GM21526 (cell line): ENCODE measurements around the gene PSMD11.
"Not testable (repeated sequence)": the region's sequence is repeated elsewhere in the genome, so short reads cannot be mapped to it uniquely, and the experiment has no call there.

Source experiments
- ATAC-seq: cut with Tn5 transposase; IDR thresholded peaks from one replicate; pipeline ENCODE4 v1.9.1; 2021; ENCODE audit warnings: moderate library complexity; ENCODE audit not compliant: unreplicated experiment, low FRiP score

Gene PSMD11

DNA sequence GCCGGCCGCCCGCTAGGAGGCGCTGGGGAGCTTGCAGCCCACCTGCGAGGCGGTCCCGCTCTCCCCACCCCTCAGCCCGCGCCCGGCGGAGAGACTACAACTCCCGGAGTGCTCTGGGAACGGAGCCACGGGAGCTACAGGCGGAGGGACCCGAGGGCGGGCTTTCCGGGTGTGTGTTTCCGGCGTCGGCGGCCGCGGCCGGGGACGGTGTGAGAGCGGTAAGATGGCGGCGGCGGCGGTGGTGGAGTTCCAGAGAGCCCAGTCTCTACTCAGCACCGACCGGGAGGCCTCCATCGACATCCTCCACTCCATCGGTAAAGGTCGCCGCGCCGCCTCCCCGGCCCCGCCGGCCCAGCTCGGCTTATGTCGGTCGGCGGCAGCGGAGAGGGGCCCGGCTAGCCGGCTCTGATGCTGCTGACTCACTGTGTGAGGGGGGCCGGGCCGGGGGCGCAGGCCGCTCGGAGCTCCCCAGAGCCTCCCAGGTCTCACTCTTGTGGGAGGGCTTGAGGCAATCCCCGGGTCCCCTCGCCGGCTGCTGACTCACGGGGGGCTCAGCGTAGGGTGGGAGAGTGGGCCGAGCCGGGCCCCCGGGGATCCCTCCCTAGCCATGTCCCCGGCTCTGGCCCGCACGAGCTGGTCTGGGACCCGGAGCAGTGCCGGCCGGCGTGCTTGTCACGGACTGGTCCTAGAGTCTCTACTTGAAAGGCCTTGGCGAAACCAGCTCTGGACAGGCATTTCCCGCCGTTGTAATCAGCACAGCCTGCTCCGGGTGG is at the start of gene PSMD11:
PSMD11 (plus strand) TSS at position 210 of the 773 bp plus-strand sequence; CDS start at position 224, 14 bp downstream.
- peak; percentile 86 for ATAC-seq

DNA sequence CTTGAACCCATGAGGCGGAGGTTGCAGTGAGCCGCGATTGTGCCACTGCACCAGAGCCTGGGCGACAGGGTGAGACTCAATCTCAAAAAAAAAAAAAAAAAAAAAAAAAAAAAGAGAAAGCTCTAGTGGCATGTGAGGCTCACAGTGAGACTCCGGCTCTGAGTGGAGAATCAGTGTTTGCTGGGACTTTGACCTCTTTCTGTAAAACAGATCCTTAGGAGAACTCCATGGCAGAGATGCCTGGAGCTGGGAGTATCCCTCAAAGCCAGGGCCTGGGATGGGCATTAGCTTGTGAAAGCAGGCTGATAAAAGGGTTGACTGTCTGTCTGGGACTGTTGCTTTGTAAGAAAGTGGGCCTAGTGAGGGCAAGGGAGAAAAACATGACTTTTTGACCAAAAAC is 48.0 kb upstream of the PSMD11 start:
- no peak for ATAC-seq

- no peak for ATAC-seq
Measured at GRCh38 chr17:32398946-32399345, 45.4 kb upstream of the PSMD11 start.

DNA sequence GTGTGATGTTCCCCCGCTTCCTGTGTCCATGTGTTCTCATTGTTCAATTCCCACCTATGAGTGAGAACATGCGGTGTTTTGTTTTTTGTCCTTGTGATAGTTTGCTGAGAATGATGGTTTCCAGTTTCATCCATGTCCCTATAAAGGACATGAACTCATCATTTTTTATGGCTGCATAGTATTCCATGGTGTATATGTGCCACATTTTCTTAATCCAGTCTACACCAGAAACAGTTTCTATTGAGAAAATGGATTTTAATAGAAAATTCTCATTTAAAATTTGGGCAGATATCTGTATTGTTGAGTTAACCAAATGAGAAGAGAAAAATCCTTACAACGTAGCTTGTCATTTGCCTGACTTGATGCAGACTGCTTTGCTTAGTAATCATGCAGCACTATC is 34.2 kb upstream of the PSMD11 start:
- not testable (repeated sequence) for ATAC-seq

GRCh38 chr17:32426894-32427293 is 17.4 kb upstream of the PSMD11 start:
- no peak for ATAC-seq

- ATAC-seq: no peak
Measured at GRCh38 chr17:32429598-32429997, 14.7 kb upstream of the PSMD11 start.

DNA sequence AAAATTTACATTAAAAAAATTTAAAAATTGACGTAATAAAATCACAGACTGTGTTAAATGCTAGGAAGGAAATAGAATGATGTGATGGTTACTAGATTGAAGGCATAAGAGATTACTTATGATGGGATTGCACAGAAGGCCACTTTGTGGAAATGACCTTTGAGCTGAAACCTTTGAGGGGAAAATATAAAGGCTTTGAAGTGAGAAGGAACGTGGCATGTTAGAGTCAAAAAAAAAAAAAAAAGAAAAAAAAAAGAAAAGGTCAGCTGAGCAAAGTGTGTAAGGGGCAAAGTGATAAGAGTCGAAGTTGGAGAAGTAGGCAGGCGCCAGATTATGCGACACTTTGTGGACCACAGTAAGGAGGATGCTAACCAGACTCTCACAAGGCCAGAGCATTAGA is 3.6 kb upstream of the PSMD11 start:
- ATAC-seq: no peak

- no peak for ATAC-seq
Measured at GRCh38 chr17:32441886-32442285, 2.4 kb upstream of the PSMD11 start.

DNA sequence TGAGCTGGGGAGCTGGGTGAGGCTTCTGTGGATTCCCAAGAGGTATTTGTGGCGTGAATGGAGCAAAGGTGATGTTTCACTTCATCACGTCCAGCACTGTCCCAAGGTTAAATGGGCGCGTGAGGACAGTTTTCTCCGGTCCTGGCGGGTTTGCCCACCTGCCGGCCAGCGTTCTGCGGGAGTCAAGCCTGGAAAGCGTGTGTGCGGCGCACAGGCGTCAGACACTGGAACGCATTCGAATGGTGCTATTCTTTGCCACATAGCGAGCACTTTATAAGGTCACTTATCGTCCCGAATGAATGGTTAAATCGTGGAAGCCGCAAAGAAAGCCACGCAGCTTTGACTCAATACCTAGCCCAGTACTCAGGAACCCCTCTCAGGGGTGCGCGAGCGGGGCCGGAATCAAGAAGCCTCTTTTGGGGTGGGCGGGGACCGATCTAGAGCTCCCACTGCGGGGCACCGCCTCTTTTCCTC is 446 bp upstream of the PSMD11 start:
- ATAC-seq: no peak

DNA sequence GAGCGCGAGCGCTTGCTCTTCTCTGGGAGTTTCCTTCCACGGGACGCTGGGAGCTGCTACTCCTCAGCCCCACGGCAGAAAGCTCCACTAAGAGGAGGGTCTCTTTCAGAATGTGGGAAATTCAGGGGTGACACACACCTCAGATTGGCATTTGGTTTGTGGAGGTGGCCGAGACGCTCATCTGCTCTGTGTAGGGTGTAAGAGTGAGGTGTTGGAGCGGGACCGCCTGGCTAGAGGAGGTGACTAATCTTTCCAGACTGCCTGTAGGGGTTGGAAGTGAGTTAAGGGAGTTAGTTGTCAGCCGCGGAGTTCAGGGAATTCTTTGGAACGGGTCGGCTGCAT is 735 bp downstream of the PSMD11 start:
- ATAC-seq: peak; percentile 6

- no peak for ATAC-seq
Measured at GRCh38 chr17:32445497-32445896, 1.2 kb downstream of the PSMD11 start.

- ATAC-seq: no peak
Measured at GRCh38 chr17:32445971-32446370, 1.7 kb downstream of the PSMD11 start.

- no peak for ATAC-seq
Measured at GRCh38 chr17:32446949-32447348, 2.6 kb downstream of the PSMD11 start.

GRCh38 chr17:32449963-32450362 is 5.7 kb downstream of the PSMD11 start:
- no peak for ATAC-seq

- not testable (repeated sequence) for ATAC-seq
Measured at GRCh38 chr17:32450379-32450778, 6.1 kb downstream of the PSMD11 start.

GRCh38 chr17:32451879-32452278 is 7.6 kb downstream of the PSMD11 start:
- ATAC-seq: no peak

- ATAC-seq: no peak
Measured at GRCh38 chr17:32452281-32452680, 8.0 kb downstream of the PSMD11 start.

DNA sequence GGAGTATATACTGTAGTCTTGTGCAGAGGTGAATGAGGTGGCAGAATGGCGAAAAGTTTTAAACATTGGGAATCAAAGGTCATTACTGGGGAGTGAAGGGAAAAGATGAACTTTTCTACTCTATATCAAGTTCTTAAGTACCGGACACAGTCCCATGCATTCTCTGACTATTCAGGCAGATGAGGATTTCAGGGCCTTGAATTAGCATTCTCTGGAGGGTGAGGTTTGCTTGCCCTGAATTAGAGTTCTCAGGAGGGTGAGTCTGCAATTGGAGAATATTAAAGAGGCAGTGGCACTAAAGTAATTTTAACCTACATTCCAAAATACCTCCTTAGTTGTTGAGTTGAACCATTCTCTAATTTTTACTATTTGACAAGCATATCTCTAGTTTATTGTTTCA is 9.1 kb downstream of the PSMD11 start:
- no peak for ATAC-seq

DNA sequence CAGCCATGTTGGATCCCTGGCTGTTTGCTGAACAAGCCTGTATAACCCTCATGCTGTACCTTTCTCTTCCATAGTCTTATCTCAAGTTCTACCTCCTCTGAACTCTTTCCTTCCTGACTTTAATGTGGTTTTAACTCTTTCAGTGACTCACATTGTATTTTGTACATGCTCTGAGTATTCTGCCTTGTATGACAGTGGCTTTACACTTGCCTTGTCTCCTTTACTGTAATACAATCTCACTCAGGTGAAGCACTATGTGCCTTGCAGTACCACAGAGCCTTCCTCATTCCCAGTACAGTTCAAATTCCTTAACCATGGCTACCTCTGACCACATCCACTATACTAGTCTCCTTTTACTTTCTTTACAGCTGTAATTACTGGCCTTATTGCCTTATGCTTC is 14.1 kb downstream of the PSMD11 start:
- no peak for ATAC-seq

DNA sequence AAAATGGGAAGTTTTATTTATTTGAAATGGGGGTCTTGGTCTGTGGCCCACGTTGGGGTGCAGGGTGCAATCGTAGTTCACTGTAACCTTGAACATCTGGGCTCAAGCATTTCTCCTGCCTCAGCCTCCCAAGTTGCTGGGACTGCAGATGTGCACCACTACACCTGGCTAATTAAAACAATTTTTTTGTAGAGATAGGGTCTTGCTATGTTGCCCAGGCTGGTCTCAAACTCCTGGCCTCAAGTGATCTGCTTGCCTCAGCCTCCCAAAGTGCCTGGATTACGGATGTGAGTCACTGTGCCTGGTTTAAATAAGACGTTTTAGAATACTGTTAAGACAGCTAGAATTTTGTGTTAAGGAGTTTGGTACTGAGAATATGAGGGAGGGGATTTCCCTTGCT is 15.7 kb downstream of the PSMD11 start:
- ATAC-seq: no peak

- no peak for ATAC-seq
Measured at GRCh38 chr17:32461498-32461852, 17.2 kb downstream of the PSMD11 start.

GRCh38 chr17:32461853-32462617 is 17.7 kb downstream of the PSMD11 start:
- ATAC-seq: no peak
